ENCODE results near the gene EPOP. TPM values are rescaled to one million over a fixed set of nuclear protein-coding genes. Genes with fewer than 3 reads are reported as not detected.

EPOP gene
- total and polyA plus RNA-seq, 2 donors (not counting 3 experiments of a cell fraction or from before 2014, with no cell fraction given) = 0.43 to 2.9 TPM

GRCh38 chr17:38702916-38703741 is 28.4 kb upstream of the EPOP start:
- dilution Hi-C loops (cut with MboI; ENCODE audit: extremely low pct_ligation_motif_present, low sequenced_read_pairs) (no loop called here), intact Hi-C loops (cut with micrococcal nuclease) (loop anchor here (1.0 to 5.0 kb wide), 4 partner anchors 26 to 164 kb away; partner anchors contain the start of genes CISD3 and PCGF2)
- peak overlapping the region; percentile 6 for H2AFZ ChIP-seq (ENCODE audit: low read depth, low read length)
- no peaks in the 10 kb centered on the region for H3K27me3 ChIP-seq (ENCODE audit: control insufficient read depth in 2 of 2, insufficient read depth in 2 of 2, low read length in 2 of 2)
- peak overlapping the region; percentile 5 to 59 (median 51) for H3K4me3 ChIP-seq (replicated peaks in 1 of 3; ENCODE audit: insufficient read depth in 1 of 3, low read depth in 1 of 3, low read length in 3 of 3)
- no peaks in the 10 kb centered on the region for H3K9me3 ChIP-seq (replicated peaks; ENCODE audit: control insufficient read depth, insufficient read depth, low read length)
- peaks cover 0 to 2% of the 10 kb centered on the region in 2 experiments for H3K36me3 ChIP-seq (ENCODE audit: control insufficient read depth in 2 of 2, extremely low read depth in 1 of 2, insufficient read depth in 2 of 2, low read length in 2 of 2)
- ChIA-PET POLR2A (interaction anchor here (0.6 kb wide), 1 partner anchor 16 kb away, joined by 3 read pairs; no protein-coding TSS in a partner anchor), CTCF (interaction anchor here (1.2 to 2.1 kb wide), 2 partner anchors 16 to 32 kb away, joined by 5 to 9 read pairs; no protein-coding TSS in a partner anchor)
- TF ChIP-seq GATA2 (IDR thresholded peaks at IDR 0.05; ENCODE audit: insufficient read depth, insufficient read length, low read depth, low read length) (no peak), JUN (IDR thresholded peaks at IDR 0.05; ENCODE audit: borderline replicate concordance, insufficient read depth, insufficient read length, low read depth) (no peak), MAX (IDR thresholded peaks at IDR 0.05; ENCODE audit: insufficient read depth, insufficient read length) (no peak), POLR2A (IDR thresholded peaks at IDR 0.05; ENCODE audit: low read depth, low read length) (no peak), EZH2 (IDR thresholded peaks at IDR 0.05; ENCODE audit: borderline replicate concordance, low read depth, low read length, severe bottlenecking) (no peak), MYC (IDR thresholded peaks at IDR 0.05; ENCODE audit: low read depth, low read length) (no peak), POLR2AphosphoS5 (IDR thresholded peaks at IDR 0.05; ENCODE audit: insufficient read depth, low read depth, low read length) (no peak), CTCF (IDR thresholded peaks at IDR 0.05; ENCODE audit: extremely low read depth in 1 of 2, insufficient read depth in 1 of 2, low read depth in 1 of 2, low read length in 2 of 2) (no peak), FOS (IDR thresholded peaks at IDR 0.05; ENCODE audit: borderline replicate concordance, insufficient read depth, low read length) (no peak)
- H3K79me2 ChIP-seq (ENCODE audit: control insufficient read depth, insufficient read depth, low read length) = peaks cover 16% of the 10 kb centered on the region
- no peaks in the 10 kb centered on the region for H3K9me1 ChIP-seq (replicated peaks; ENCODE audit: control insufficient read depth, extremely low read depth, insufficient read depth, low read length)
- BruUV-seq (replicated peaks) = no TSS peak
- H3K27ac ChIP-seq (ENCODE audit: insufficient read depth, low read depth, low read length) = no peak overlapping the region
- peak overlapping the region; percentile 81 for H3K9ac ChIP-seq (replicated peaks; ENCODE audit: extremely low read depth, insufficient read depth, low read length)
- FAIRE-seq = no peak
- H3K4me2 ChIP-seq (ENCODE audit: insufficient read depth, low read length) = peak overlapping the region; percentile 75
- H3K4me1 ChIP-seq (ENCODE audit: control insufficient read depth, extremely low read depth, insufficient read depth, low read length) = peaks cover 44% of the 10 kb centered on the region
- H4K20me1 ChIP-seq (replicated peaks; ENCODE audit: control insufficient read depth, extremely low read depth, insufficient read depth, low read length) = no peaks in the 10 kb centered on the region
- no peak for DNase-seq (ENCODE audit: low read depth, low spot score)

Measured in endothelial cell of umbilical vein (primary cell).